Glutamatergic neuron (in vitro differentiated cells): ENCODE measurements around the gene PLK5. TPM values are rescaled to one million over a fixed set of nuclear protein-coding genes. Genes with fewer than 3 reads are reported as not detected.

Source experiments
- DNase-seq: peaks from one replicate; pipeline ENCODE4 v3.0.0; 2022
- H3K27ac Mint-ChIP-seq: one replicate; pipeline ENCODE4 v1.8.0; 2020; ENCODE audit warnings: mild to moderate bottlenecking, mixed read lengths, inconsistent platforms; ENCODE audit not compliant: unreplicated experiment
- H3K27me3 Mint-ChIP-seq: one replicate; pipeline ENCODE4 v1.8.0; 2020; ENCODE audit warnings: mild to moderate bottlenecking, moderate library complexity, mixed read lengths, inconsistent platforms; ENCODE audit not compliant: unreplicated experiment
- H3K36me3 Mint-ChIP-seq: one replicate; pipeline ENCODE4 v1.8.0; 2020; ENCODE audit warnings: mild to moderate bottlenecking, mixed read lengths, inconsistent platforms; ENCODE audit not compliant: unreplicated experiment
- H3K4me1 Mint-ChIP-seq: one replicate; pipeline ENCODE4 v1.8.0; 2020; ENCODE audit warnings: mild to moderate bottlenecking, low read depth, mixed read lengths, inconsistent platforms; ENCODE audit not compliant: unreplicated experiment
- H3K4me3 Mint-ChIP-seq: one replicate; pipeline ENCODE4 v1.8.0; 2020; ENCODE audit warnings: mild to moderate bottlenecking, mixed read lengths, inconsistent platforms; ENCODE audit not compliant: unreplicated experiment
- H3K9me3 Mint-ChIP-seq: one replicate; pipeline ENCODE4 v1.8.0; 2020; ENCODE audit warnings: mild to moderate bottlenecking, moderate library complexity, mixed read lengths, inconsistent platforms; ENCODE audit not compliant: unreplicated experiment
- CTCF ChIP-seq: fragments of 200-600 bp; sonication (generic); IDR thresholded peaks from one replicate; pipeline ENCODE4 v1.5.0; 2021; ENCODE audit not compliant: partially characterized antibody, unreplicated experiment
- total RNA-seq: library from RNA; stranded (reverse); fragmentation: NEBNext Ultra II Directional; extraction: Animal tissue kit (Norgen Biotek cat#: 25700); gene quantifications from one replicate; pipeline ENCODE4 v1.2.1, GENCODE V29; 2021; ENCODE audit not compliant: unreplicated experiment

The PLK5 gene
- total RNA-seq, 1 donor from 2014 or later: 0.69 TPM

GRCh38 chr19:1585243-1585580, 61.3 kb downstream of the PLK5 start:
- H3K36me3 Mint-ChIP-seq: peaks cover 5% of the 10 kb centered on the region
- TF ChIP-seq CTCF: no peak
- no peak overlapping the region for H3K4me3 Mint-ChIP-seq
- no peak for DNase-seq
- no peak overlapping the region for H3K27ac Mint-ChIP-seq
- H3K9me3 Mint-ChIP-seq: no peaks in the 10 kb centered on the region
- peaks cover 11% of the 10 kb centered on the region for H3K4me1 Mint-ChIP-seq
- H3K27me3 Mint-ChIP-seq: no peaks in the 10 kb centered on the region

Other genes with a start within 250 kb of the PLK5 start
- gene FAM174C, start 248.5 kb upstream of the PLK5 start, total RNA-seq: 17.3 TPM
- gene EFNA2, start 238.2 kb upstream of the PLK5 start, total RNA-seq: 61.4 TPM
- gene NDUFS7, start 140.2 kb upstream of the PLK5 start, total RNA-seq: 123 TPM
- gene GAMT, start 122.5 kb upstream of the PLK5 start, total RNA-seq: 17.9 TPM
- gene DAZAP1, start 116.5 kb upstream of the PLK5 start, total RNA-seq: 135 TPM
- 603 TPM for gene RPS15, start 85.7 kb upstream of the PLK5 start, total RNA-seq
- gene APC2, start 74.0 kb upstream of the PLK5 start, total RNA-seq: 371 TPM
- 29.2 TPM for gene C19orf25, start 44.9 kb upstream of the PLK5 start, total RNA-seq
- gene PCSK4, start 33.7 kb upstream of the PLK5 start, total RNA-seq: 21.2 TPM
- 21.5 TPM for gene REEP6, start 32.9 kb upstream of the PLK5 start, total RNA-seq
- 0.83 TPM for gene ADAMTSL5, start 11.1 kb upstream of the PLK5 start, total RNA-seq
- gene MEX3D, start 44.2 kb downstream of the PLK5 start, total RNA-seq: 96.7 TPM
- gene MBD3, start 68.8 kb downstream of the PLK5 start, total RNA-seq: 106 TPM
- 204 TPM for gene UQCR11, start 81.4 kb downstream of the PLK5 start, total RNA-seq
- 249 TPM for gene TCF3, start 128.5 kb downstream of the PLK5 start, total RNA-seq
- 15.4 TPM for gene ONECUT3, start 229.4 kb downstream of the PLK5 start, total RNA-seq